Astrocyte of the spinal cord (primary cell): ENCODE measurements around the gene THEMIS.
"Not testable (repeated sequence)": the region's sequence is repeated elsewhere in the genome, so short reads cannot be mapped to it uniquely, and the experiment has no call there.

Source experiments
- DNase-seq: peaks from one replicate; pipeline ENCODE4 v3.0.0; 2011; ENCODE audit warnings: low read depth, low spot score
- H3K4me3 ChIP-seq: 2 replicates; pipeline ENCODE4 v1.5.1; 2011; ENCODE audit warnings: low read depth, mild to moderate bottlenecking, low read length, moderate library complexity
- in situ Hi-C: cut with HindIII; loops from 2 replicates; pipeline ENCODE4 v1.10.0; 2017; ENCODE audit warnings: low sequenced_read_pairs
- TF ChIP-seq, protein P1 (sequence below): IDR thresholded peaks from 2 replicates; pipeline ENCODE4 v1.5.1; 2012; ENCODE audit warnings: low read depth, mild to moderate bottlenecking, low read length, inconsistent platforms

Gene THEMIS

DNA sequence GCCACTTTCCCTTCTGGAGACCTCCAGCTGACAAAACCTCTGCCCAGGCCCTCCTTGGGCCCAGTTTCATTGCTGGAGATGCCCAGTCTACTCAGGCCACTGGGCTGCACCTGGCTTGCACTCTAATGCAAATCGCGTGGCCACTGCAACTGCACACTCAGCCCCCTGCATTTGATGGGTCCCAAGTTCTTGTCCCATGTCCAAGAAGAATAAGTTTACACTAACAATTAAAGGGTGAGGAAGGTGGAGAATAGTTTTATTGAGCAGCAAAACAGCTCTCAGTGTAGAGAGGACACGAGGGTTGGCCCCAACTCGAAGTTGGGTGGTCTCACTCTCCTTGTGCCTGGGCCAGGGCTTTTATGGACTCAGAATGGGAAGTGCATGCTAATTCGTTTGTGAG, 31.9 kb upstream of the THEMIS start:
- in situ Hi-C loops, result no loop called here
- no peak overlapping the region for H3K4me3 ChIP-seq
- TF ChIP-seq, protein P1, sequence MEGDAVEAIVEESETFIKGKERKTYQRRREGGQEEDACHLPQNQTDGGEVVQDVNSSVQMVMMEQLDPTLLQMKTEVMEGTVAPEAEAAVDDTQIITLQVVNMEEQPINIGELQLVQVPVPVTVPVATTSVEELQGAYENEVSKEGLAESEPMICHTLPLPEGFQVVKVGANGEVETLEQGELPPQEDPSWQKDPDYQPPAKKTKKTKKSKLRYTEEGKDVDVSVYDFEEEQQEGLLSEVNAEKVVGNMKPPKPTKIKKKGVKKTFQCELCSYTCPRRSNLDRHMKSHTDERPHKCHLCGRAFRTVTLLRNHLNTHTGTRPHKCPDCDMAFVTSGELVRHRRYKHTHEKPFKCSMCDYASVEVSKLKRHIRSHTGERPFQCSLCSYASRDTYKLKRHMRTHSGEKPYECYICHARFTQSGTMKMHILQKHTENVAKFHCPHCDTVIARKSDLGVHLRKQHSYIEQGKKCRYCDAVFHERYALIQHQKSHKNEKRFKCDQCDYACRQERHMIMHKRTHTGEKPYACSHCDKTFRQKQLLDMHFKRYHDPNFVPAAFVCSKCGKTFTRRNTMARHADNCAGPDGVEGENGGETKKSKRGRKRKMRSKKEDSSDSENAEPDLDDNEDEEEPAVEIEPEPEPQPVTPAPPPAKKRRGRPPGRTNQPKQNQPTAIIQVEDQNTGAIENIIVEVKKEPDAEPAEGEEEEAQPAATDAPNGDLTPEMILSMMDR, result no peak
- DNase-seq, result no peak

DNA sequence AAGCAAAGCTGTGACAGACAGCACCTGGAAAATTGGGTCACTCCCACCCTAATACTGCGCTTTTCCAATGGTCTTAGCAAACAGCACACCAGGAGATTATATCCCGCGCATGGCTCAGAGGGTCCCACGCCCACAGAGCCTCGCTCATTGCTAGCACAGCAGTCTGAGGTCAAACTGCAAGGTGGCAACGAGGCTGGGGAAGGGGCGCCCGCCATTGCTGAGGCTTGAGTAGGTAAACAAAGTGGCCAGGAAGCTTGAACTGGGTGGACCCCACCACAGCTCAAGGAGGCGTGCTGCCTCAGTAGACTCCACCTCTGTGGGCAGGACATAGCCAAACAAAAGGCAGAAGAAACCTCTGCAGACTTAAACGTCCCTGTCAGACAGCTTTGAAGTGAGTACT, 25.6 kb upstream of the THEMIS start:
- DNase-seq, in situ Hi-C loops, H3K4me3 ChIP-seq: not testable (repeated sequence)

DNA sequence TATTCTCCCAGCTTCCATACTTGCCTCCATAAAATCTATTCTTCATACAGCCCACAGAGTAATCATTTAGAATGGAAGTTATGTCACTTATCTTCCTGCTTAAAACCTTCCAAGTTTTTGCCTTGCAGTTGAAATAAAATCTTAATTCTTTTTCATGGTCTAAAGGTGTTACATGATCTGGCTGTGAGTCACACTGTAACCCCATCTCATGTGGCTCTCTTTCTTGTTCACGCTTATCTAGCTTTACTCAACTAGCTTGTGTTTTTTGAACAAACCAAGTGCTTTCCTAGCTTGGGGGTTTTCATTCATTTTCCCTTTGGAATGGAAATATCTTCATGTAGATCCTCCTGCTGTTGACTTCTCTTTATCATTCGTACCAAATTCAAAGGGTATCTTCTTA, 23.6 kb upstream of the THEMIS start:
- TF ChIP-seq, protein P1, result no peak
- no peak overlapping the region for H3K4me3 ChIP-seq
- in situ Hi-C loops, result no loop called here
- DNase-seq, result peak; percentile 47

DNA sequence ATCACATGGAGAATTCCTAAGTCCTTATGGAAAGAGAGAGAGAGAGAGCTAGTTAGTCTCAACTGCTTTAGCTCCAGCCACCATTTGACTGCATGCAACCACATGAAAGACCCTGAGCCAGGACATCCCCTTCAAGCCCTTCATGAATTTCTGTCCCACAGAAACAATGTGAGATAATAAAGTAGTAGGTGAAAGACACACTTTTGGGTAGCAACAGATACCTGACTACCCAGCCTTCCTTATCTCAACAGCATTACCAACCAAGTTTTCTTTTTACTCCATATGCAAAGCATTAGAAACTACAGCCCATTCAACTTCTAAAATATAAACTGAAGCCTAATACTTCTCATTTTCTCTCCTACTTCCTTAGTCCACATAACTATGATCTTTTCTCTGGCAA, 23.2 kb upstream of the THEMIS start:
- TF ChIP-seq, protein P1, result no peak
- in situ Hi-C loops, result no loop called here
- no peak for DNase-seq
- no peak overlapping the region for H3K4me3 ChIP-seq

DNA sequence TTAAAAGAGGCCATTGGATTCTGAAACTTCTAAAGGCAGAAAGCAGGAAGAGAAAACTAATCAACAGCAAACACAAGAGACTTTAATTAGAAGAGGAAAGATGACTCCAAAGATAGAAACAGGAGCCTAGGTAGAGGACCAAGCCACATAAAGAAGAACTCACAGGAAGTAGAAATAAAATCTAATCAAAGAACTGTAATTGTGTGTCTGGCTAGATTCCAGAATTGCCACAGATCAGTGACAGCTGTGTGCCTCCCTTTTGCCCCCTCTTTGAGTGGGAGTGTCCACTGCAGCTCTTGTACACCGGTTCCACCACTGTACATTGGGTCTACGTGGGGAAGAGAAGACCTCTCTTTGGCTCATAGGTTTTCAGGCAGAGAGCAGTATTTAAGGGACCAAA, 22.3 kb upstream of the THEMIS start:
- no peak for DNase-seq
- in situ Hi-C loops, result no loop called here
- no peak overlapping the region for H3K4me3 ChIP-seq
- TF ChIP-seq, protein P1, result no peak

DNA sequence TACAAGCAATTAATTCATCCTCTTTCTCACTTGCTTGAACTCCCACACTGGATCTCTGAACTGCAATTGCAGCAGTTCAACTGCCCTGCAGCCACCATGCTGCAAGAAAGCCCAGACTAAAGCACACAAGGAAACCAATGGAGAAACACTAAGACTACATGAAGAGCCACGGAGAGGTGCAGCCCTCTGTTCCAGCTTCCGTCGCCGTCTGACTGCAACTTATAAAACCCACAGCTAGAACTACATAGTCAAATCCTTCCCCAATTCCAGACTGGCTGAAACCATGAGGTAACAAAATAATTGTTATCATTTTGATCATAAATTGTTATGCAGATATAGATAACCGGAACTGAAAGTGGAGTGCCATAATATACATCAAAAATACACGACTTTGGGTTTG, 21.1 kb upstream of the THEMIS start:
- no peak overlapping the region for H3K4me3 ChIP-seq
- TF ChIP-seq, protein P1, result no peak
- in situ Hi-C loops, result no loop called here
- no peak for DNase-seq

DNA sequence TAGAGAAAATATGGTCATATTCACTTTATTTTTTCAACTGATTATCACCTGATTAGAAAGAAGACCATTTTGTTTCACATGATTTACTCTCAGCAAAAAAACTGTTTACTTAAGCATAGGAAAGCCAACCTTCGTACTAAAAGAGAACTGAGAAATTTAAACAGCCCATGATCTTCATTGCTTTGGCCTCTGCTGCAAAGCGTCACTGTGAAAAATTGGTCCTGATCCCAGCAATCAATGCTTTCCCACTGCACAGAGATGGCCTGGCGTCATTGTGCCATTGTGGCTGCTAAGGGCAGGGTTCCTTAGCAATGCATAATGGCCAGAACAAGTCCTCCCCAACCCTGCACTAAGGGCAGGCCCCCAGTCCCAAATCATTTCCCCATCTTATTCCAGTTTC, 19.9 kb upstream of the THEMIS start:
- in situ Hi-C loops, result no loop called here
- DNase-seq, result no peak
- no peak overlapping the region for H3K4me3 ChIP-seq
- TF ChIP-seq, protein P1, result no peak
